Neural progenitor cell (in vitro differentiated cells): ENCODE data around the gene SLC35E3. TPM values are rescaled to one million over a fixed set of nuclear protein-coding genes. Genes with fewer than 3 reads are reported as not detected.
"Not testable (repeated sequence)": the region's sequence is repeated elsewhere in the genome, so short reads cannot be mapped to it uniquely, and the experiment has no call there.

Experiments
- DNase-seq: peaks from one replicate; pipeline ENCODE4 v3.0.0-alpha.2; 2016; ENCODE audit warnings: low spot score
- H2AFZ ChIP-seq: fragments of 200-600 bp; sonication (generic); replicated peaks from 2 replicates; pipeline ENCODE4 v1.6.1; 2016; ENCODE audit warnings: antibody characterized with exemption
- H3F3A ChIP-seq: fragments of 200-600 bp; sonication (generic); 2 replicates; pipeline ENCODE4 v1.6.1; 2016; ENCODE audit warnings: antibody characterized with exemption, low read depth
- H3K27ac ChIP-seq: fragments of 200-600 bp; sonication (generic); 2 replicates; pipeline ENCODE4 v1.5.1; 2016; ENCODE audit warnings: mild to moderate bottlenecking
- H3K27me3 ChIP-seq: fragments of 200-600 bp; sonication (generic); 2 replicates; pipeline ENCODE4 v1.6.1; 2016; ENCODE audit warnings: mild to moderate bottlenecking, moderate library complexity
- H3K36me3 ChIP-seq: fragments of 200-600 bp; sonication (generic); 2 replicates; pipeline ENCODE4 v1.5.1; 2016
- H3K4me1 ChIP-seq: fragments of 200-600 bp; sonication (generic); 2 replicates; pipeline ENCODE4 v1.6.1; 2016; ENCODE audit warnings: mixed run types
- H3K4me2 ChIP-seq: fragments of 200-600 bp; sonication (generic); 2 replicates; pipeline ENCODE4 v1.6.1; 2016
- H3K4me3 ChIP-seq: fragments of 200-600 bp; sonication (generic); 2 replicates; pipeline ENCODE4 v1.5.1; 2016
- H3K79me2 ChIP-seq: fragments of 200-600 bp; sonication (generic); 2 replicates; pipeline ENCODE4 v1.6.1; 2016; ENCODE audit warnings: low read depth
- H3K9ac ChIP-seq: fragments of 200-600 bp; sonication (generic); 2 replicates; pipeline ENCODE4 v1.6.1; 2016
- H3K9me3 ChIP-seq: fragments of 200-600 bp; sonication (generic); 2 replicates; pipeline ENCODE4 v1.5.1; 2016; ENCODE audit warnings: low read depth
- H4K20me1 ChIP-seq: fragments of 200-600 bp; sonication (generic); 2 replicates; pipeline ENCODE4 v1.6.1; 2016; ENCODE audit warnings: low read depth
- H3K27ac Mint-ChIP-seq: 3 replicates; pipeline ENCODE4 v1.8.0; 2021; ENCODE audit warnings: mixed read lengths
- H3K27me3 Mint-ChIP-seq: 2 replicates; pipeline ENCODE4 v1.8.0; 2022; ENCODE audit warnings: low read depth, mild to moderate bottlenecking, inconsistent platforms, moderate library complexity, mixed read lengths; ENCODE audit not compliant: insufficient read depth
- H3K36me3 Mint-ChIP-seq: 3 replicates; pipeline ENCODE4 v1.8.0; 2021; ENCODE audit warnings: mixed read lengths
- H3K4me1 Mint-ChIP-seq: 3 replicates; pipeline ENCODE4 v1.8.0; 2021; ENCODE audit warnings: mixed read lengths
- H3K4me3 Mint-ChIP-seq: 3 replicates; pipeline ENCODE4 v1.8.0; 2021; ENCODE audit warnings: mild to moderate bottlenecking, moderate library complexity, mixed read lengths
- H3K9me3 Mint-ChIP-seq: 3 replicates; pipeline ENCODE4 v1.8.0; 2020; ENCODE audit warnings: mixed read lengths
- EZH2 ChIP-seq: fragments of 200-600 bp; sonication (generic); IDR thresholded peaks from 2 replicates; pipeline ENCODE4 v1.6.1; 2017; ENCODE audit warnings: antibody characterized with exemption, mild to moderate bottlenecking, moderate library complexity
- EZH2phosphoT487 ChIP-seq: fragments of 200-600 bp; sonication (generic); IDR thresholded peaks from 2 replicates; pipeline ENCODE4 v1.6.1; 2017; ENCODE audit warnings: antibody characterized with exemption
- total RNA-seq: library from RNA; depleted of rRNA; stranded (reverse); fragments of >200 nt; gene quantifications from 2 replicates; pipeline ENCODE4 v1.2.3, GENCODE V29; 2015; ENCODE audit warnings: low replicate concordance
- TF ChIP-seq, protein P1 (sequence below): fragments of 200-600 bp; sonication (generic); IDR thresholded peaks from 2 replicates; pipeline ENCODE4 v1.5.1; 2017; ENCODE audit warnings: antibody characterized with exemption, mild to moderate bottlenecking

SLC35E3 gene
- total RNA-seq, 1 donor from 2014 or later, result 1.5 TPM

DNA sequence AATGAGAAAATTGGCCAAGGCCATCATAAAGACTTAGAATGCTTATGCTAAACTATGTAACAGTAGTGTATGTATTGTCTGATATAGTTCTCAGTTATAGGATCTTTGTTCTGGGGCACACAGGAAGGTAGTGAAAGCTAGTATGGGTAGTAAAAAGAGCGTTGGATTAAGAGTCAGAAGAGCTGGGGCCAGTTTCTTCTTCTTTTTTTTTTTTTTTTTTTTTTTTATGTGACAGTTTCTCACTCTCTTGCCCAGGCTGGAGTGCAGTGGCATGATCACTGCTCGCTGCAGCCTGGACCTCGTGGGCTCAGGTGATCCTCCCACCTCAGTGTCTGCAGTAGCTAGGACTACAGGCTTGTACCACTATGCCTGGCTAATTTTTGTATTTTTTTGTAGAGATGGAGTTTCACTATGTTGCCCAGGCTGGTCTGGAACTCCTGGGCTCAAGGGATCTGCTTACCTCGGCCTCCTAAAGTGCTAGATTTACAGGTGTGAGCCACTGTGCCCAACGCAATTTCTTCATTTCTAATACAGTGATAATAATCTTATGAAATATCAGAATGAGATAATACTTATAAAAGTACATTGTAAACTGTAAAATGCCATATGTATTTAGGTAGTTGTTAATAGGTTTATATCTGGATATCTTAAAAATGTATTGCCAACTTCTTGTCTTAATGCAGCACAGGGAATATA is 69.4 kb downstream of the SLC35E3 start:
- peaks cover 16% of the 10 kb centered on the region for H3K36me3 Mint-ChIP-seq
- H3K27me3 Mint-ChIP-seq, result no peaks in the 10 kb centered on the region
- Histone ChIP-seq H2AFZ (no peak overlapping the region), H3K9me3 (no peaks in the 10 kb centered on the region), H3K27ac (no peak overlapping the region), H3K27me3 (no peaks in the 10 kb centered on the region), H3K79me2 (peaks cover 63% of the 10 kb centered on the region), H4K20me1 (peaks cover 8% of the 10 kb centered on the region), H3K4me3 (no peak overlapping the region), H3K4me1 (no peaks in the 10 kb centered on the region), H3F3A (no peaks in the 10 kb centered on the region), H3K9ac (no peak overlapping the region), H3K36me3 (peaks cover 14% of the 10 kb centered on the region), H3K4me2 (no peak overlapping the region)
- no peak overlapping the region for H3K4me3 Mint-ChIP-seq
- no peak for TF ChIP-seq EZH2
- TF ChIP-seq, protein P1, sequence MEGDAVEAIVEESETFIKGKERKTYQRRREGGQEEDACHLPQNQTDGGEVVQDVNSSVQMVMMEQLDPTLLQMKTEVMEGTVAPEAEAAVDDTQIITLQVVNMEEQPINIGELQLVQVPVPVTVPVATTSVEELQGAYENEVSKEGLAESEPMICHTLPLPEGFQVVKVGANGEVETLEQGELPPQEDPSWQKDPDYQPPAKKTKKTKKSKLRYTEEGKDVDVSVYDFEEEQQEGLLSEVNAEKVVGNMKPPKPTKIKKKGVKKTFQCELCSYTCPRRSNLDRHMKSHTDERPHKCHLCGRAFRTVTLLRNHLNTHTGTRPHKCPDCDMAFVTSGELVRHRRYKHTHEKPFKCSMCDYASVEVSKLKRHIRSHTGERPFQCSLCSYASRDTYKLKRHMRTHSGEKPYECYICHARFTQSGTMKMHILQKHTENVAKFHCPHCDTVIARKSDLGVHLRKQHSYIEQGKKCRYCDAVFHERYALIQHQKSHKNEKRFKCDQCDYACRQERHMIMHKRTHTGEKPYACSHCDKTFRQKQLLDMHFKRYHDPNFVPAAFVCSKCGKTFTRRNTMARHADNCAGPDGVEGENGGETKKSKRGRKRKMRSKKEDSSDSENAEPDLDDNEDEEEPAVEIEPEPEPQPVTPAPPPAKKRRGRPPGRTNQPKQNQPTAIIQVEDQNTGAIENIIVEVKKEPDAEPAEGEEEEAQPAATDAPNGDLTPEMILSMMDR, result no peak
- TF ChIP-seq EZH2phosphoT487, result no peak
- no peak overlapping the region for H3K27ac Mint-ChIP-seq
- no peak for DNase-seq
- H3K9me3 Mint-ChIP-seq, result no peaks in the 10 kb centered on the region
- no peaks in the 10 kb centered on the region for H3K4me1 Mint-ChIP-seq

DNA sequence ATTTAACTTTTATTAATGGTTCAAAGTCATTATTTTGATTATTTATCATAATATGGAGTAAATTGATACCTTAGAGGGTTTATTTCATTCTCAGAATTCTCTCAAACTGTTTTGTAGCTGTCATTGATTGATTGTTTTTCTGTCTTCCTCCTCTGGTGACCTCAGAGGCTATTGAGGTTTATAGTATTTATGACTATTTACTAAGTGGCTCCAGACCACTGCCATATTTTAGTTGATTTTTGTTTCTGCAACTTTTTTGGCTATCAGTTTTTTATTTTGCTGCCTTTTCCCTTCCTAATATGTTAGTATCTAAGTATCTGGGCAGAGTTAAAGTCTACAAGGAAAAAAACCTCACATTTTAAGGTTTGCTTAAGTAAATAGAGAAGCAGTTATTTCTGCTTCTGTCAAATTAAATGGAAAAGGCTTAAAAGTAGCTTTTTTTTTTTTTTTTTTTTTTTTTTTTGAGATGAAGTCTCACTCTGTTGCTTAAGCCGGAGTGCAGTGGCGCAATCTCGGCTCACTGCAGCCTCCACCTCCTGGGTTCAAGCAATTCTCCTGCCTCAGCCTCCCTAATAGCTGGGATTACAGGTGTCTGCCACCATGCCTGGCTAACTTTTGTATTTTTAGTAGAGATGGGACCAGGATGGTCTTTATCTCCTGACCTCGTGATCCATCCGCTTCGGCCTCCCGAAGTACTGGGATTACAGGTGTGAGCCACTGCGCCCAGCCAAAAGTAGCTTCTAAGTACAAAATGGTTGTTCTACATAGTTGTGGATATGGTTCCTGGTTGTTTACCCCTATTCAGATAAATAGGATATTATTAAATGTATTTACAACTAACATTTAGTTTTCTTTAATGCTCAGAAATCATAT is 70.2 kb downstream of the SLC35E3 start:
- Mint-ChIP-seq H3K27me3 (no peaks in the 10 kb centered on the region), H3K36me3 (peaks cover 18% of the 10 kb centered on the region), H3K4me1 (no peaks in the 10 kb centered on the region), H3K9me3 (no peaks in the 10 kb centered on the region), H3K27ac (no peak overlapping the region), H3K4me3 (no peak overlapping the region)
- Histone ChIP-seq H2AFZ (no peak overlapping the region), H3K9ac (no peak overlapping the region), H3K4me3 (no peak overlapping the region), H3K4me2 (no peak overlapping the region), H3K36me3 (peaks cover 14% of the 10 kb centered on the region), H3K79me2 (peaks cover 55% of the 10 kb centered on the region), H3K9me3 (no peaks in the 10 kb centered on the region), H3K4me1 (no peaks in the 10 kb centered on the region), H3F3A (no peaks in the 10 kb centered on the region), H4K20me1 (peaks cover 8% of the 10 kb centered on the region), H3K27me3 (no peaks in the 10 kb centered on the region), H3K27ac (no peak overlapping the region)
- DNase-seq, result no peak
- TF ChIP-seq EZH2 (no peak), EZH2phosphoT487 (no peak)
- TF ChIP-seq, protein P1, result no peak

DNA sequence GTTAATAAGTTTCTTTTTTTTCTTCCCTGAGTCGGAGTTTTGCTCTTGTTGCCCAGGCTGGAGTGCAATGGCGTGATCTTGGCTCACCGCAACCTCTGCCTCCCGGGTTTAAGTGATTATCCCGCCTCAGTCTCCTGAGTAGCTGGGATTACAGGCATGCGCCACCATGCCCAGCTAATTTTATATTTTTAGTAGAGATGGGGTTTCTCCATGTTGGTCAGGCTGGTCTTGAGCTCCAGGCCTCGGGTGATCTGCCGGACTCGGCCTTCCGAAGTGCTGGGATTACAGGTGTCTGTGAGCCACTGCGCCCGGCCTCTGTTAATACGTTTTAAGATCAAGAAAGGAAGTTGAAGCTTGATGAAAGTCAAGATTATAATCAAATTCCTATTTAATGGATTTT is 73.5 kb downstream of the SLC35E3 start:
- not testable (repeated sequence) for H3K9me3 ChIP-seq, H3K4me1 Mint-ChIP-seq, H2AFZ ChIP-seq, H3K4me3 Mint-ChIP-seq, H3K9ac ChIP-seq, H3K4me3 ChIP-seq, H3K9me3 Mint-ChIP-seq, H3K27me3 ChIP-seq, H4K20me1 ChIP-seq, H3K4me1 ChIP-seq, H3F3A ChIP-seq, DNase-seq, H3K27me3 Mint-ChIP-seq, H3K27ac Mint-ChIP-seq, H3K4me2 ChIP-seq, H3K27ac ChIP-seq
- H3K36me3 ChIP-seq, result peaks cover 20% of the 10 kb centered on the region
- H3K36me3 Mint-ChIP-seq, result peaks cover 26% of the 10 kb centered on the region
- H3K79me2 ChIP-seq, result peaks cover 34% of the 10 kb centered on the region
